ENCODE data around the gene CXCL17.
A peak's percentile ranks its signal among the peaks of the same experiment; 100 is the strongest.
"Not testable (repeated sequence)": the region's sequence is repeated elsewhere in the genome, so short reads cannot be mapped to it uniquely, and the experiment has no call there.

The CXCL17 gene

GRCh38 chr19:42465827-42466280, 23.1 kb upstream of the CXCL17 start:
- DNase-seq = peak in 2 of 14 donors; percentile 6 to 11

DNA sequence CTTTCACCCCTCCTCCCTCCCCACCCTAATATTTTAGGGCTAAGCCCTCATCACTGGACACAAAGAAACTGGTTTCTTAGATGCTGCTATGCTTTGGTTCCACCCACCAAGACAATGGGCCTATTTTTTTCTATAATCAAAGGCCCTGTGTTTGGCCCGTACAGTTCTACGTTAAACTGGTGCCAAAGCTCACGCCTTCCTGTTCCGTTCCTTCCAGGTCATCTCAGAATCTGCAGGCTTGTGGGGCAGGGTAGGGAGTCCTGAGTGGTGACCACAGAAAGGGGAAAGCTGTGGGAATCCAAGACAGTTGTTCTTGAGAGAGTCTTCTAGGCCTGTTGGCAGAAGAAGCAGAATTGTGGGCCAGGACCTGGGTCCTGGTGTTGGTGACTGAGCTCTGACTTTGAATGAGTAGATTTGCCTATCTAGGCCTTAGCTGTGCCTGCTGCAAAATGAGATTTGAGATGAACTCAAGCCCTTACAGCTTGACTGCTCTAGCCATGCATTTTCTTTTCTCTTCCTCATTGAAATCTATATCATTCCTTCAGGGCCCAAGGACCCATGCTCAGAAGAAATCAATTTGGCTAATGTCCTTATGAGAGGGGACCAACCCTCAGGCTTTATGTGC, 19.1 kb upstream of the CXCL17 start:
- peak in 11 of 14 donors; percentile 17 to 79 (median 63) for DNase-seq

- not testable (repeated sequence) for DNase-seq
Measured at GRCh38 chr19:42461231-42461630, 18.5 kb upstream of the CXCL17 start.

DNA sequence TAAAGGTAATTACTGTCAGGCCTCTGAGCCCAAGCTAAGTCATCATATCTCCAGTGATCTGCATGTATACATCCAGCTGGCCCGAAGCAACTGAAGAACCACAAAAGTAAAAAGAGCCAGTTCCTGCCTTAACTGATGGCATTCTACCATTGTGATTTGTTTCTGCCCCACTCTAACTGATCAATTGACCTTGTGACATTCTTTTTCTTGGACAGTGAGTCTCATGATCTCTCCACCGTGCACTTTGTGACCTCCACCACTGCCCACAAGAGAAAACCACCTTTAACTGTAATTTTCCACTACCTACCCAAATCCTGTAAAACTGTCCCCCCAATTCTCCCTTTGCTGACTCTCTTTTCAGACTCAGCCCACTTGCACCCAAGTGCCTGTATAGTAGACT, 17.2 kb upstream of the CXCL17 start:
- DNase-seq = no peak

GRCh38 chr19:42455621-42456081, 12.9 kb upstream of the CXCL17 start:
- DNase-seq = no peak

DNA sequence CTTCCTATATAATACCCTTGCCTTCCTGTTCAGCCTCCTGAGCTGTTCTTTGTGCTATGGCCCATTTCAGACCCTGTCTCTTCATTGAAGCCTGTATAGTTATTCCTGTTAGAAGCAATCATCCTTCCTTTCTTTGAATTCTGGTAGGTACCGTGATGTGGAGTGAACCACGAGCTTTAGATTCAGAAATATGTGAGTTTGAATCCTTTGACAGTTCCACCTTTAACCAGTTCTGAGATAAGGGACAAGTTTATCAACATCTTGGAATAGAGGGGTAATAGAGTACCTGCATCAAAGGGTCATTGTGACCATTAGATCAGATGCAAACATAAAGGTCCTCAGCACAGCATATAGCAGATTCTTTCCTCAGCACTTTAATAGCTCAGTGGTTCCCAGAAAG, 12.3 kb upstream of the CXCL17 start:
- no peak for DNase-seq

GRCh38 chr19:42452590-42452989, 9.8 kb upstream of the CXCL17 start:
- DNase-seq = no peak

DNA sequence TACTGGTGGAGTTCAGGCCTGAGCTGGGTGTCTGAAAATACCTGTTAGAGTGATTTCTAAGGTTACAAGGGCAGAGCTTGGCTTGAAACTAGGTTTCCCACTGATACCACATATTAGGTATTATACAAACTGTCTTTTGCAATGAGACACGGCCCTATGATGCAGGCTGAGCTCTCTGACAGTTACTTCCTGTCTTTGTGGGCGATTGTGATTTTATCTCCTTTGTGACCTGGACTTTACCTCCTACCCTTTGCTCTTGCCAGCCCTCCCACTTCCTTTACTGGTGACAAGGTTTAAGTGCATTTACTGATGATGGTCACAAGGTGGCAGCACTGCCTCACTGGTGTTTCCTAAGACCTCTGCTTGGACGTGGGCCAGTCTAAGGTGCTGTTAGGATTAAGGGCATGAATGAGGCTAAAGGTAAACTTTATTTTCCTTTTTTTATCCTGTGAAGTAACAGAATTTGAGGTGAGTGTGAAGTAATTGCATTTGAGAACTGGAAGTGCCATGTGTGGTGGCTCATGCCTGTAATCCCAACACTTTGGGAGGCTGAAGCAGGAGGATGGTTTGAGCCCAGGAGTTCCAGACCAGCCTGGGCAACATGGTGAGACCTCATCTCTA, 7.7 kb upstream of the CXCL17 start:
- peak in 10 of 14 donors; percentile 9 to 50 (median 38) for DNase-seq

- not testable (repeated sequence) for DNase-seq
Measured at GRCh38 chr19:42448306-42448705, 5.6 kb upstream of the CXCL17 start.

GRCh38 chr19:42445948-42446347, 3.2 kb upstream of the CXCL17 start:
- DNase-seq = no peak

DNA sequence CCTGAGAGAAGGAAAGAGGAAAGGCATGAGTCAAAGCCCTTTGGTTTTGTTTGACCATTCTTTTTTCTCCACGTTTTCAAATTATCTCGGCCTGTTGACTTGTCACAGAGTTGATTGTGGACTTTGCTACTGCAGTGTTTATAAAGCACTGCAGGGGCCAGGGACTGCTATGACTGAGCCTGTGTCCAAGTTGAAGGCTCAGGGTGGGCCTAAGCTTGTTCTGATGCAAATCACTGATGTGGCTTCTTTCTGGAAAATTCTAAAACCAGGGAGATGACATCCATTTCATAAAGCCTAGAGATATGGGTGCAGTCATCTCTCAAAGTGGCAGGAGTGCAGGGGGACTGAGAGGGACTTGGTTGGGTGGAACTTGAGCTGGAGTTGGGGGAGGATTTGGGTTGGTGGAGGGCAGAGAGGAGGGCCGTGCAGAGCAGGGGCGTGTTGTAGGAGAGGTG, 1.2 kb upstream of the CXCL17 start:
- DNase-seq = no peak

DNA sequence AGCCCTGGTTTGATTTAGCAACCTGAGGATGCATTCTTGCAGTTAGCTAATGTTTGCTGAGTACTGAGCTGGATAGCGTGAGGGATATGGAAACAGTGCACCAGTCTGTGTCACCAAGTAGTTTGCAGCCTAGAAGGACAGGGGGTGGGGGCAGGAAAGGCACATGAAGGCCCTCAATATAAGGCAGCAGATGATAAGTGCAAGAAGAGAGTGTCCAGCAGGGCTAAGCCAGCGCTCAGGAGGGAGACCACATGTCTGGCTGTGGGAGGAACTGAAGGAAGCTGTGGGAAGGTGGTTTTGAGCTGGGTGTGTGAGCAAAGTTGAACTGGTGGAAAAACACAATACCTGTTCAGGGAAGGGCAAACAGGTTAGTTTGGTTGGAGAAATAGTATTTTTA, 1.7 kb downstream of the CXCL17 start:
- DNase-seq = no peak

DNA sequence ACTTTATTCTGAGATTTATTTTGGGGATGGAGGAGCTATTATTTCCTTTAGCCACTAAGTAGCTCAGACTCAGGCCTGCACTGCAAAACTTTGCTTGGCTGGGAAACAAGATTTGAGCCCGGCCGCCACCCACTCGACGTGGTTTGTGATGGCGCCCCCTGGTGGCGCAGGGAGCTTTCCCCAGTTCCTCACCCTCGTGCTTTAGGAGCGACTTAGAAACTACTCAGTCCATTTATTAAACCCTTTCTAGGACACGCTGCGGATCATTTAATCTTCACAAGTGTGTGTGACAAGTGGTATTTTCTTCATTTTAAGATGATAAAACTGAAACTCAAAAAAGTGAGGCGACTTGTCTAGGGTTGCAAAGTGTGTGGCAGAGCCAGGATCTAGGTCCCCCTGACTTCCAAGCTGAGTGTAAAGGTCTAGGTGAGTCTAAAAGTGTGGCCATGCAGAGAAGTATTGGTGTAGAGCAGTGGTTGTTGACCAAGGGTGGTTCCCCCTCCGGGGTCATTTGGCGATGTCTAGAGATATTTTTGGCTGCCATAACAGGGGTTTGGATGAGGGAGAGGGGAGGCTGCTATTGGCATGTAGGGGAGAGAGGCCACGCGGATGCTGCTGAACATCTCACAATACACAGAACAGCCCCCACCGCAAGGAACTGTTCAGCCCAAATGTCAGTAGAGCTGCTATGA, 2.2 kb downstream of the CXCL17 start:
- DNase-seq = peak in 8 of 14 donors; percentile 7 to 66 (median 30)

DNA sequence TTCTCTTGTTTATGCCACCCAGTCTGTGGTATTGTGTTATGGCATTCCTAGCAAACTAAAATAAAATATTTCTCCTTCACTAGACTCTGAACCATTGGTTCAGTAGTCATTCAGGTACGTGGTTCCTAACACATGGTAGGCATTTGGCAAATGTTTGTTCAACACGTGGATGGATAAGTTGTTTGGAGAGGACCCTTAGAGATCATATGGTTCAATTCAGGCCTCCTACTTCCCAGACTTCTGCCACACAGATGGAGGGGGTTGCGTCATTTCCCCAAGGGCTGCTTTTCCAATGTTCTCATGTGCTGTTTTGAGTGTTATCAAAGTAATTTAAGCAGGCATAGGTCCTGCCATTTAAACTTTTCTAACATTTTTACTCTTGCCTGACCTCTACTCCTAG, 6.7 kb downstream of the CXCL17 start:
- no peak for DNase-seq

- no peak for DNase-seq
Measured at GRCh38 chr19:42435316-42435715, 7.4 kb downstream of the CXCL17 start.

GRCh38 chr19:42433503-42434260, 9.1 kb downstream of the CXCL17 start:
- DNase-seq = peak in 11 of 14 donors; percentile 23 to 78 (median 62)

DNA sequence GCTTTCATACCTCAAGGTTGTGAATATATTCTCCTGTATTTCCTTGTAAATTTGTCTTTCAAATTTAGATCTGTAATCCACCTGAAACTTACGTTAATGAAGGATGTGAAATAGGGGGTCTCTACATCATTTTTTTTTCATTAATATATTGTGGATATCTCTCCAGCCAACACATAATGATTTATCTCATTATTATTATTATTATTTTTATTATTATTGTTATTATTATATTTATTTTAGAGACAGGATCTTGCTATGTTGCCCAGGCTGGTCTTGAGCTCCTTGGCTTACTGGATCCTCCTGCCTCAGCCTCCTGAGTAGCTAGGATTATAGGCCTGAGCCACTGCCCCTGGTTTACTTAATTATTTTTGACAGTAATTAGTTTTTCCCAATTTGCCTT, 11.3 kb downstream of the CXCL17 start:
- DNase-seq = no peak

- no peak for DNase-seq
Measured at GRCh38 chr19:42428676-42429075, 14.1 kb downstream of the CXCL17 start.

GRCh38 chr19:42427313-42427712, 15.4 kb downstream of the CXCL17 start, which contains the start of gene LIPE:
Gene LIPE (minus strand): TSS chr19:42427388. CDS start chr19:42427149, 239 bp downstream.
- DNase-seq = no peak

DNA sequence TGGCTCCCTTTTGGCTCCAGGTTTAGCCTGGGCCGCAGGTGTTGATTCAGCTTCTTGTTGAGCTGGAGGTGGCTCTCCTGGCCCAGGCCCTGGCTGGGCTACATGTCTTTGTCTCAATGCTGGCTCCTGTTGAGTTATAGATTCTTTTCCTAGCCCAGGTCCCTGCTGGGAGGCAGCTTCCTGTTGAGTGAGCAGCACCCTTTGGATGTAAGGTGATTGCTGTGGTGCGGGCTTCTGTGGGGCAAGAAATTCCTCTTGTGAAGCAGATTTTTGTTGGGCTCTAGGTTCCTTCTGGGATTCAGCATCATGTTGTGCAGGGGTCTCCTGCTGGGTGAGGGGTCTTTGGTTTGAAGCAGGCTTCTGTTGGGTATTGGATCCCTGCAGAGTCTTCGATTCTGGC, 16.1 kb downstream of the CXCL17 start:
- DNase-seq = no peak

DNA sequence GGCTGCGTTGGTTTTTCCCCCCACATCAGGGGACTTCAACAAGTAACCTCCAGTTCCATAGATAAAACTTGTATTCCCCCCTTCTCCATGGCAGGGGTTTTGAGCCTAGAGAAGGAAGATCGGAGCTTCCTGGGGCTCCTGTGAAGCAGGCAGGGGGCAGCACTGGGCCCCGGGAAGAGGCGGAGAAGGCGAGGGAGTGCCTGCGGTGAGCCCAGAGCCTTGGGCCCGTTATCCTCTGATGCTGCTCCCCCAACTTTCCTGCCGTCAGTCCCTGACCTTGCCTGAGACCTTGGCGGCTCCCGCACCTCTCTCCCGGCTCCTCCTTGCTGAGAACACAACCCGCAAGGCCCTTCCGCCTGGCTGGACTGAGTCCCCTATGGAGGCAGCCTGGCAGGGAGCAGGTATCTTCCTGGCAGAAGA, 18.0 kb downstream of the CXCL17 start:
- DNase-seq = no peak

DNA sequence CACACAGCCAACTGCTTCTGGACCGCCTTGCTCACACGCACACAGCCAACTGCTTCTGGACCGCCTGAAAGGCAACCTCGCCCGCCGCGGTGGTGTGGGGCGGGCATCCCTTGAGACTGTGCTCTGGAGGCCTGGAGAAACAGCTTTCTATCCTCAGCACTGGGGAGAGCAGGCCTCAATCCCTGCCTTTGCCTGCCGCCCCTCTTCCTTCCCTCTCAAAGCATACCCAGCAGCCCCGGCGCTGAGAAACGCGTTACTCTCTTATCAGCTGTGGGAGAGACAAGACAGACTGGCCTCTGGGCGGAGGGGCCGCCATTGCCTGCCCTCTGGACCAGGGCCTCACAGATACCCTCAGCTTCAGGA, 18.4 kb downstream of the CXCL17 start:
- no peak for DNase-seq

Measured in C1 segment of cervical spinal cord (tissue), 14 donors.